GM10266 (cell line): ENCODE measurements around the gene SLCO1B1.

ENCODE experiments used
- DNase-seq: peaks from one replicate; pipeline ENCODE4 v3.0.0; 2012; ENCODE audit errors: extremely low spot score
- CTCF ChIP-seq: IDR thresholded peaks from 2 replicates; pipeline ENCODE4 v1.5.1; 2012; ENCODE audit warnings: mild to moderate bottlenecking, low read depth; ENCODE audit not compliant: control insufficient read depth, insufficient read depth; ENCODE audit errors: missing control alignments

The SLCO1B1 gene

GRCh38 chr12:21276826-21277225 lies 145.8 kb downstream of the SLCO1B1 start:
- DNase-seq = no peak
- TF ChIP-seq CTCF = no peak
